GM18511 (cell line): ENCODE measurements around the gene NCL.
"Not testable (repeated sequence)": the region's sequence is repeated elsewhere in the genome, so short reads cannot be mapped to it uniquely, and the experiment has no call there.

Experiments
- ATAC-seq: cut with Tn5 transposase; IDR thresholded peaks from one replicate; pipeline ENCODE4 v1.9.1; 2021; ENCODE audit warnings: mild to moderate bottlenecking, moderate library complexity; ENCODE audit not compliant: unreplicated experiment

Gene NCL

GRCh38 chr2:231407686-231408085 lies 56.6 kb downstream of the NCL start:
- ATAC-seq = not testable (repeated sequence)

GRCh38 chr2:231405601-231406367 lies 58.5 kb downstream of the NCL start:
- ATAC-seq = not testable (repeated sequence)

GRCh38 chr2:231404183-231404578 lies 60.1 kb downstream of the NCL start:
- not testable (repeated sequence) for ATAC-seq
